ENCODE results near the gene CTSW.

The CTSW gene

DNA sequence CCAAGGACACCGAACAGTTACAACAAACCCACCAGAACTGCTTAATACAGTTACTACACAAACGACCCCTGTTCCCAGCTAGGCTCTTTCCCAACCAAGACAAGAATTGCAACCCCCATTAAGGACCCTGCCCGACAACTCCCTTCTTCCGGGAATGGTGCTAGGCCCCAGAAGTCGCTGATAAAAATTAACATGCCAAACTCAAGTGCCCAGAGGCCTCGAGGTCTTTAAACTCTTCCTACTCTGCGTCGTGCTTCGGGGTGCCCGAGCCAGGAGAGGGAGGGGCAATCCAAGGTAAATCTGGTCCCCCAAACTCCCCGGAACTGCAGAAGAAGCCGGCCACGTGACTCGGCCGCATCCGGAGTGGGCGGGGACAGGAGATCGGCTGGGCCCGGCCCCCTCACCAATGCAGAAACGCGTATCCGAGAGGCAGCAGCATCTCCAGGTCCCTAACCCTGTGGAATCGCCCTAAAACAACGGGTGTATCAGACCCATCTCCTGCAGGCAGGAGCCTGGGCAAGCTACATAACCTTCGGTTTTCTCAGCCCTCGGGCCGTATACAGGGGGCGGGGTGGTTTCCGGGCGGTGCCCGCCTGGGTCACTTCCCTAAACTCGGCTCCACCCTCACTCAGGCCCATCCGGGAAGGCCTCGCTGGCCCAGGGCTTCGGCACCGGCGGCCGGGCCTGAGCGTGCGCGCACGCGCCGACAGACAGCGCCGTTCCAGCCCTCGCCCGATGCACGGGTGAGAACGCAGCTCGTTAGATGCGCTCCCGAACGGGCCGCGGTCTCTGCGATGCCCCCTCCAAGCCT lies 22.7 kb upstream of the CTSW start:
- peak; percentile 66 for DNase-seq

DNA sequence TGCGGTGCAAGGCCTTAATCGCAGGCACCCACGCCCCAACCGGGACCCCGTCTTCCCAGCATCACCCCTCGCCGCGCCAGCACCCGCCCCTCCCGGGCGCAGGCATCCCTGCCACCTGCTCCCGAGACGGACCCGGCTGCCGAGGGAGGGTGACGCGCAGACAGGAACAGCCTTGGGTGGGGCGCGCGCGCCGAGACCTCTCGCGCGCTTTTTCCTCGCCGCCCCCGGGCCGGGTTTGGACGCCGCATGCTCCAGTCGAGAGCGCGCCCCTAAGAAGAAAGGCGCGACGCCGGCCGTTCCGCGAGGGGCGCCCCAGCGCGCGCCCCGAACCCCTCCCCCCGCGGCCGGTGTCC lies 22.2 kb upstream of the CTSW start:
- no peak for DNase-seq

DNA sequence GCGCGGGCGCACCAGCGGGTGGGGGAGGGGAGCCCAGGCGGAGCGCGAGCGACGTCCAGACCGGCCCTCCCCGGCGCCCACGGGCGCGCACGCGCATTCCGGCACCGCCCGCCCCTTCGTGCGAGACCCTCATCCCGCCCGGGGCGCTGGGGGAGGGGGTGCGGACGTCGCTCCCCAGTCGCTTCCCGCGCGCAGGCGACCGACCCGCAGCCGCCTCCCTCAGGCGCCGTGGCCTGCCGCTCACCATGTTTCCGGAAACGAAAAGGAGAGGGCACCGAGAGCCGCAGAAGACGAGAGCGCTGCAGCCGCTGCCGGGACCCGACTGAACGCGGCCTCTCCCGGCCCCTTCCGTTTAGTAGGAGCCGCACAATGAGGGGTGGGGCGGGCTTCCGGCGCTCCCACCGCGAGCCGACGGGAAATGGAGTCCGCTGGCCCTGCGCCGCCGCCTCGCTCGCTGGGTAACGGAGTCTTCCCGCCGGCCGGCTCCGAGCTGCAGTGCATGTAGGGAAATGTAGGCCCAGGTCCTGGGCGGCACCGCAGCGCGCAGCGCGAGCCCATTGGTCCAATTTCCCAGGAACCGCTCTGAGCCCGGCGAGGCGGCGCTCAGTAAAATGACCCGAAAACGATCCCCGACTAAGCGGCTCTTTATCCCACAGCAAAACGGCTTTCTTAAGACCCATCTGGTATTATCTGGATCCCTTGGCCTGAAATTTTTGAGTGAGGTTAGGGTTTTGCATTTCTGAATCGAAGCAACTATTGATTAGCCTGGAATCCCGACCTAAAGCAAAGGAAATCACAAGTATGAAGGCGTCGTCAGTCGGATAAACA lies 21.6 kb upstream of the CTSW start, which contains the start of gene CFL1:
Gene CFL1, minus strand, starts transcription at position 328 of the 828 bp plus-strand sequence. Its CDS starts 81 bp downstream, at position 247.
- DNase-seq = peak; percentile 94

DNA sequence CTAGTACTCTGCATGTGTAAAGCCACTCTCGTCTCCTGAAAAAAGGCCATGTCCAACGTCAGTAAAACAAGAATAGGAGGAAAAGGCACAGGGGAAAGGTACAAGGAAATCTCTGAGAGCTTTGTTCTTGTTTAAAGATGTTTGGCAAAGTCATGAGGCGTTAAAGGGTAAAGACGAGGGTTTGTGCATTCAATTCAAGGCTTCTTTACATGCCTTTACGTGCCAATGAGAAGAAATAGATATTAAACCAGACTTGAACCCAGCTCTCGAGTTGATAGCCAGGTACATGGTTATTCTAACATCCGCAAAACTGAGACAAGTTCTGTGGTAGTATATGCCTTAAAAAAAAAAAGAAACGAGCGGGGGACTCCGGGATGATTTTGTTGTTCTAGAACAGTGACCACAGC lies 21.0 kb upstream of the CTSW start:
- no peak for DNase-seq

DNA sequence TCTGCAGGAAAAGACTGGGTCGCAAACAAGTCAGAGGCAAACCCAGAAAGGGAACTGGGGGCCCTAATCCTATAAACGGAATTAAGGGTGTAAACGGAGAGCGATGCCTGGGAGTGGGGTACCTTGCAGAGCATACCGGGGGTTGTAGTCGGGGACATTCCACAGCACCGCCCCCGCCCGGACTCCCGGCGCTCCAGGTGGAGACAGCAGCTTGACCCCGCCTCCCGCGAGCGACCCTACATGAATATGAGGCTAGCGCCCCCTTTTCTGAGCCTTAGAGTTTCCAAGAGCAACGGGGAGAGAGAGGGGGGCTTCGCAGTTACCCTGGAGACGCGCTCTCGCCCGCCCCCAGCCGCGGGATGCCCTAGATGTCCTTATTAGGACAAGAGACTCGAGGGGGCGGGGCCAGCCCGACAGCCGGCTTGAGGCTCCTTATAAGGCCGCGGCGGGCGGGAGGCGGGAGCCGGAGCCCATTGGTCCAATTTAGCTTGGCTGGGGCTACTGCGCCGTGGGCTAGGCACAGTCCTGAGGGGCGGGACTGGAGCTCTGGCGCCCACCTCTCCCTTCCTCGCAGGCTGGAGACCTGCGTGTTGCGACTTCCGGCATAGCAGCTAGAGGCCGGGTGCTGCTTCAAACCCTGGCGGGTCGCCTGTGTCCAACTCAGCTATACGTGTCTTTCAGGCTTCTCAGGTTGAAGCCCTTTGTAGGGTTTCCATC lies 20.4 kb upstream of the CTSW start:
- peak; percentile 96 for DNase-seq

DNA sequence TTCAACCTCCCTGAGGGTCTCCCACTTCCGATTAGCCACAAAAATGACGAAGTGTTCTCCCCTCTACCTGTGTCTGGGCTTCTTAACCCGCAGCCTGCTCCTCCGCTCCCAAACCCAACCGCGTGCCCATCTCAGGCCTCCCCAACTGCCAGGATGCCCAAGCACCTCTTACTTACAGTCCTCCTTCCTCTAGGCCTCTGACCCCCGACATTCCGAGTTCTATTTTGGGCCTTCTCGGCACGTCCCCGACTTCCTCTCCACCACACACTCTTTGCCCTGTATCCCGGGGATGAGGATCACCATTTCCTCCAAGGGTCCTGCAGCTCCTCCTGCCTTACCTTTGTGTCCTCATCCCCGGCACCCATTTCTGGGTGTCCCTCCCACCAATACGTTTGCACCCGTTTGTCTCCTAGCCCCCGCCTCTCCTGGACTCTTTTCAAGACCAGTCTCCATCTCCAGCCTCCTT lies 19.8 kb upstream of the CTSW start:
- no peak for DNase-seq

DNA sequence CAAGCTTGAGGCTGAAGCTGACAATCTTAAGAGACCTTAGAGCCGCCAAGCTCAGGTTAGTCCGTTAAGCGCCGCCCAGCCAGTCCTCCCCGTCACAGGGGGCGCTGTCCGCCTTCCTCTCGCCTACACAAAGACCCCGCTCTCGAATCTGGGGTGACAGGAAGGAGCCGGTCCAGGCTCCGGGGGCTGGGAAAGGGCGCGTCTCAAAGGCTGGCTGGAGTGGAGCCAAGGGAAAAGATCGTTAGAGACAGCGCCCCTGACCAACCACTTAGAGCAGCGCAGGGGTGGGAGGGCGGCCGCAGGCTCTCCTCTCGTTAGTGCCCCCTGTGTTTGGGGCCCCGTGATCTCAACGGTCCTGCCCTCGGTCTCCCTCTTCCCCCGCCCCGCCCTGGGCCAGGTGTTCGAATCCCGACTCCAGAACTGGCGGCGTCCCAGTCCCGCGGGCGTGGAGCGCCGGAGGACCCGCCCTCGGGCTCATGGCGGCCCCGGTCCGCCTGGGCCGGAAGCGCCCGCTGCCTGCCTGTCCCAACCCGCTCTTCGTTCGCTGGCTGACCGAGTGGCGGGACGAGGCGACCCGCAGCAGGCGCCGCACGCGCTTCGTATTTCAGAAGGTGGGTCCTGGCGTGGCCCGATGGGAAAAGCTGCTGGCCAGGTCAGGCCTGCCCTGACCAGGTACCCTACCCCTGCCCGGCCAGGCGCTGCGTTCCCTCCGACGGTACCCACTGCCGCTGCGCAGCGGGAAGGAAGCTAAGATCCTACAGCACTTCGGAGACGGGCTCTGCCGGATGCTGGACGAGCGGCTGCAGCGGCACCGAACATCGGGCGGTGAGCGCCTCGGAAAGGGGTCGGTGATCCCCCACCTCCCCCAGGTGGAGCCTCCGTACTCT lies 19.1 kb upstream of the CTSW start, which contains the start of gene MUS81:
Gene MUS81, plus strand, starts transcription at position 156 of the 887 bp plus-strand sequence. Its CDS starts 321 bp downstream, at position 477.
- peak; percentile 94 for DNase-seq

DNA sequence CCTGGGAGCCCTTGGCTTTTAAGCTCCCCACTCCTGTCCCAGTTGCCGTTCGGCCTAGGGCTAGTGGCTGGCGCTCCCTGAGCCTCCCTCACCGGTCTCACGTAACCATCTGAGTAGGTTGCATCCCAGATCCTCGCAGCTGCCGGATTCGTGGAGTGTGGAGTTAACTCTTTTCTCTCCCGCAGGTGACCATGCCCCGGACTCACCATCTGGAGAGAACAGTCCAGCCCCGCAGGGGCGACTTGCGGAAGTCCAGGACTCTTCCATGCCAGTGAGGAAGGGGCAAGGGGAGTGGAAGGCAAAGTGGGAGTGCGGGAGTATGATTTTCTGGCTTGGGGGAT lies 18.5 kb upstream of the CTSW start:
- no peak for DNase-seq

DNA sequence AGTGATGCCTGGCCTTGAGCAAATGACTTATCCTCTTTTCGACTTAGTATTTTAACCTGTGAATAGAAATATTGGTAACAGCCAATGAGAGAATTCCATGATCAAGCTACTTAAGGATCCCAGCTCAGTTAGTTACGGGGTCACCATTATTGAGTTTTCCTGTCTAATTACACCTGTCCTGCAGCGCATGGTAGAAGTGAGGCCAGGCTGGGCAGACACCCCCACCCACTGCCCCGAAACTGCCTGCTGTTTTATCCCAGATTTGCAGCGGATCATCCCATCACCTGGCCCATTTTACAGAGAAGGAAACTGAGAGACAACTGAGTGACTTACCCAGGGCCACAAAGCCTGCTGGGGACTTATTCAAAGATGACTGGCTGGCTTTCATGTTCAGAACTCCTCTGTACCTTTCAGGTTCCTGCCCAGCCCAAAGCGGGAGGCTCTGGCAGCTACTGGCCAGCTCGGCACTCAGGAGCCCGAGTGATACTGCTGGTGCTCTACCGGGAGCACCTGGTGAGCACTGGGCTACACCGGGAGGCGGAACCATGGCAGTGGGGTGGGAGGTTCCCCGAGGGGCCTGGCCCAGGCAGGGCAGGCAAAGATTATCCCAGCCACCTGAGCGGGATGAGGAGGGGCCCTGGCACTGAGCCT lies 18.0 kb upstream of the CTSW start:
- no peak for DNase-seq

DNA sequence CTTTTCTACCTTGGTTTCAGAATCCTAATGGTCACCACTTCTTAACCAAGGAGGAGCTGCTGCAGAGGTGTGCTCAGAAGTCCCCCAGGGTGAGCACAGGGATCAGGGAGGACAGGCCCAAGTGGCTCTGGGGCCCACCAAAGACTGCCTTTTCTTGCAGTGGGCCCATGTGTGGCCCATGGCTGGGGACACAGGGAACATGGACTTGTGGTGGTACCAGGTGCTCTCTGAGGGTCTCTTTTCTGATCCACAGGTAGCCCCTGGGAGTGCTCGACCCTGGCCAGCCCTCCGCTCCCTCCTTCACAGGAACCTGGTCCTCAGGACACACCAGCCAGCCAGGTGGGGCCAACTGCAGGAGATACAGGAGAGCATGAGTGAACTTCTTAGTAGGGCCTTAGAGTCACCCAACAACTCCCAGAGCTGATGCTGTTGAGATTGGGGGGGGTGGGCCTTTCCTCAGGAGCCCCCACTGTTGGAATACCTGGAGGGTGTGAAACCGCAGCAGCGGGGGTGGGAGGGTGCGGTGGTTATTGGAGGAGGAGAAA lies 17.4 kb upstream of the CTSW start:
- DNase-seq = no peak

DNA sequence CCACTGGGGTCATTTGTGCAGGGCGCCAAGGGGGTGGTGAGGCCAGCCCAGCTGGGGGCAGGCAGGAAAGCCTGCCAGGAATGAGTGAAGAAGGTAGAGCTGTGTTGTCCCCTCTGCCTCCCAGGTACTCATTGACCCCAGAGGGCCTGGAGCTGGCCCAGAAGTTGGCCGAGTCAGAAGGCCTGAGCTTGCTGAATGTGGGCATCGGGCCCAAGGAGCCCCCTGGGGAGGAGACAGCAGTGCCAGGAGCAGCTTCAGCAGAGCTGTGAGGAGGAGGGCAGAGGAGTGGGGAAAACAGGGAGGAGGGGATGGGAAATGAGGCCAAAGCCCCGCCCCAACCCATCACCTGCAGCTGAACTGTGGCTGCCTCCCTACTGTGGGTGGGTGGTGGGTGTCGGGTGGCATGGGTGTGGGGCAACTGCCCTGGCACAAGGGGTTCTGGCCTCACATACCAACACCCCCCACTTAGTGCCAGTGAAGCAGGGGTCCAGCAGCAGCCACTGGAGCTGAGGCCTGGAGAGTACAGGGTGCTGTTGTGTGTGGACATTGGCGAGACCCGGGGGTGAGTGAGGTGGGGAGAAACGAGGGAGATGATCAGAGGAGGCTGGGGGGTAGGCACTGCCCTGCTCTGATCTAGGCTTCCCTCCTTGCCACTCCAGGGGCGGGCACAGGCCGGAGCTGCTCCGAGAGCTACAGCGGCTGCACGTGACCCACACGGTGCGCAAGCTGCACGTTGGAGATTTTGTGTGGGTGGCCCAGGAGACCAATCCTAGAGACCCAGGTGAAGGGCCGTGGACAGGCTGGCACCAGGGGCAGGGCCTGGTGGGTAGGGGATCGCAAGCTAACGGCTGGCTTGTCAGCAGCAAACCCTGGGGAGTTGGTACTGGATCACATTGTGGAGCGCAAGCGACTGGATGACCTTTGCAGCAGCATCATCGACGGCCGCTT lies 16.4 kb upstream of the CTSW start:
- DNase-seq = no peak

DNA sequence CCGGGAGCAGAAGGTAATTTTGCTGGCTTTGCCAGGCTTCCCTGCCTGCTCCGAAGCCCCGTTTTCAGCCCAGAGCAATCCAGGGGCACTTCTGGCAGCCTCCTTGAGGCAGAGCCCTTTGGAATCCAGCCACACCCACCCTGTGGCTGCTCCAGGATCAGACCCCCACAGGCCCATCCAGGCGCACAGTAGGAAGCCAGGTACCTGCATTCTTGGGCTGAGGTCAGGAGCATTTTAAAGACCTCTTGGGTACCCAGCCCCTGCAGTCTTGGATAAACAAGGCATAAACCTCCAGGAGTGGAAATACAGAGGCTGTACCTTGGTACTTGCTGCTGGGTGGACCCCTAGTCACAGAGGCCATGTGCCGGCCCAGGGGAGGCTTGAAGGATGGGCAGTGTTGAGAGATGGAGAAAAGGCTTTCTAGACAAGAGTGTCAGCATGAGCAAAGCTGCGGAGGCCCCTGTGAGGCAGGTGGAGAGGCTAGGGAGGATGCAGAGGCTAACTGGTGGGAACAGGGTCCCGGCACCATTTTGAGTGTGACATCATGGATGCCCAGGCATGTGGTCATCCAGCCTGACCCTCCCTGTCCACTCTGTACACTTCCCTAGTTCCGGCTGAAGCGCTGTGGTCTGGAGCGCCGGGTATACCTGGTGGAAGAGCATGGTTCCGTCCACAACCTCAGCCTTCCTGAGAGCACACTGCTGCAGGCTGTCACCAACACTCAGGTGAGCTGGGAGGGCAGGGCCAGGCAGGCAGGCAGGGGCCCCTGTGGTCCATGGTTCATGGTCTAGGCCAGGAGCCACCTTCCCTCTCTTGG lies 15.5 kb upstream of the CTSW start:
- no peak for DNase-seq

DNA sequence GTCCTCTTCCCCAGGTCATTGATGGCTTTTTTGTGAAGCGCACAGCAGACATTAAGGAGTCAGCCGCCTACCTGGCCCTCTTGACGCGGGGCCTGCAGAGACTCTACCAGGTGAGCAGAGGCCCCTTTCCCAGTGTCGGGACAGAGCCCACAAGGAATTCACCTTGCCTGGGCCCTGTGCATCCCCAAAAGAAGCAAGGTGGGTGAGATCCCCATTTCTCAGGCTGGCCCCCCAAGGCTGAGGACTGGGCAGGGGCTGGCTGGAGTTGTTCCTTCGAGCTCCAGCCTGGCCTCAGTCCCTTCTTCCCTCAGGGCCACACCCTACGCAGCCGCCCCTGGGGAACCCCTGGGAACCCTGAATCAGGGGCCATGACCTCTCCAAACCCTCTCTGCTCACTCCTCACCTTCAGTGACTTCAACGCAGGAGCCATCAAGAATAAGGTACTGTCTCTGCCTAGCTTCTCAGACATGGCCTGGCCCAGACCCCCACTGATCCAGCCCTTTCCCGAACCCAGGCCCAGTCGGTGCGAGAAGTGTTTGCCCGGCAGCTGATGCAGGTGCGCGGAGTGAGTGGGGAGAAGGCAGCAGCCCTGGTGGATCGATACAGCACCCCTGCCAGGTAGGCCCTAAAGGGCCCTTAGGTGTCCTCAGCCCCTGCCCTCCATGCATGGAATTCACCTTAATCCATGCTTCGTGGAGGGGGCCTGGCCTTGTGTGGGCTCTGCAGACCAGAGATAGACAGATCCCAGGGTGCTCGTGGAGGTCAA lies 14.7 kb upstream of the CTSW start:
- no peak for DNase-seq

DNA sequence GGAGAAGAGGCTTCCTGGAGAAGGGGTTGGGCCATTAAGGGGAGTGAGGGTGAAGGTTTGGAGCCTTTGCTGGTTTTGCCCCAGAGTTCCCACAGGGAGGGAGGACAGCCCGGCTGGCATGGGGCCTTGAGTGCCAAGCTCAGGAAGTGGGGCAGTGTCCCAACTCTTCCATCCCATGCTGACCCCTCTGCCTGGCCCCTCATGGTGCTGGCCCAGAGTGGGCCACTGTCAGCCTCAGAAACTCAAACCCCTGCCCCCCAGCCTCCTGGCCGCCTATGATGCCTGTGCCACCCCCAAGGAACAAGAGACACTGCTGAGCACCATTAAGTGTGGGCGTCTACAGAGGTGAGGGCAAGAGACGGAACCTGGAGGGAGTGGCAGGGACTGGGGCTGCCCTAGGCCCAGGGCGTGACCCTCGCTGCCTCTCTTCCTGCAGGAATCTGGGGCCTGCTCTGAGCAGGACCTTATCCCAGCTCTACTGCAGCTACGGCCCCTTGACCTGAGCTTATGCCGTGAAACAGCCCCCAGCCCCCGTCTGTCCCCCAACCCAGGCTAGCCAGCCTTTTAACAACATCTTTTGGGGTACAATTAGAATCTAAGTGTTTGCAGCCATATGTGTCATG lies 14.0 kb upstream of the CTSW start:
- no peak for DNase-seq

DNA sequence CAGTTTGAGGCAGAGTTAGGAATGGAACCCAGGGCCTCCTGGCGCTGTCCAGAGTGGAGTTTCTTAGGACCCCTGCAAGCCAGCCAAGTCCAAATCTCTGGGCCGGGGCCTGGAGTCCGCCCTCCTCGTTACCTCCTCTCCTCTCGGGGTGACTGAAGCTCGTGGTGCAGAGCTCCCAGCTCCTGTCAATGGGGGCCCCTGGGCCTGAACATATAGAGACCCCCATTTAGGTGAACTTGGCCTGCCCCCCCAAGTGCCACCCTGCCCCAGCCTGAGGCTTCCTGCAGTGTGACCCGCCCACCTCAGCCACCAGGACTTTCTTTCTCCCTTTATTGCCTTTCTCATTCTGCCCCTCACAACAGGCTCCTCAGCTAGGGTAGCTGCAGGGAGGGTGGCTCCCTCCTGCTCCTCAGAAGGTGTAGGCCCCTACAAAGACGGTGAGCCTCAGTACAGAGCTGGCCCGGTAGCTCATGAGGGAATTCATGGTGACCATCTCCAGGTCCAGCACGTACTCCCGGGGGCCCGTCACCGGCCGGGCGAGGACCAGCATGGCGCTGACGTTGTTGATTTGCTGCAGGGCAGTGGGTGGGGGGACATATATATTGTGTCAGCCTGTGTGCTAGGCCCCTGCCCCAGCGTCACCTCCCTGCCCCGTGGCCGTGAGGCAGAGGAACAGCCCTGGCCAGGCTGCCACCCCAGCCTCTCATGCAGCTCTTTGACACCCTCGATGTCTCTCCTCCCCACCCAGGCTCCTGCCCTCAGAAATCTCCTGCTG lies 12.9 kb upstream of the CTSW start:
- no peak for DNase-seq

DNA sequence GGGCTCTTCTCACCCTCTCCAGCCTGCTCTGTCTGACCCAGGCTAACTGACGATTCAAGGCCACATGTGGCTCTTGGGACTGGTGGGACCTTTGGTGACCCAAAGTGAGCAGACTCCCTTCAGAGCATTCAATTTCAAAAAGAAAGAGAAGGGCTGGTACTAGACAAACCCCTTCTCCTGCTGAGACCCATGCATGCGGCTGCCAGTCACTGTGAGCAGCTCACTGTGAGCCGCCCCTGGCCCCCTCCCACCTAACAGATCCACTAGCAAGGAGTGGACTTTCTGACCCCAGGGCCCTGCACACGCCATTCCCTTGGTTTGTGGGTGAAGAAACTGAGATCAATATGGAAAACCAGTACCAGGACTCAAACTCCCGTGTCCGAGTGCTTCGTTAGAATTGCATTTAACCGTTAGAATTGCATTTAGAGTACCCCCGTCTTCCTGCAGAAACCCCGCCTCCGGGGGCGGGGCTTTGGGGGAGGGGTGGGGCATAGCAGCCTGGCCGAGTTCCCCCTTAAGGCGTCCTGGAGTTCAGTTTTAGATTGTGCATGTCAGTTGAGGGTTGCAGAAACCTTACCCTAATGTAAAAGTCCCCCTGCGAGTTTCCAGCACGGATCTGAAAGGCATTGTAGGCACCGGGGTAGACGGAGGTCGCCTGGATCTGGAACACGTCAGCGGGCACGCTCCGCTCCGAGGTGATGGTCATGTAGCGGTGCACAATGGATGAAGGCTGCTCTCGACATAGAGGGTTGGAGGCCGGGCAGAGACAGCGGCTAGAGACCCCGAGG lies 12.2 kb upstream of the CTSW start:
- DNase-seq = no peak
